GM19238 (cell line): ENCODE measurements around the gene DAPK2.
"Not testable (repeated sequence)": the region's sequence is repeated elsewhere in the genome, so short reads cannot be mapped to it uniquely, and the experiment has no call there.

Source experiments
- DNase-seq: peaks from one replicate; pipeline ENCODE4 v3.0.0; 2011; ENCODE audit warnings: low spot score; ENCODE audit not compliant: insufficient read length

DAPK2 gene

DNA sequence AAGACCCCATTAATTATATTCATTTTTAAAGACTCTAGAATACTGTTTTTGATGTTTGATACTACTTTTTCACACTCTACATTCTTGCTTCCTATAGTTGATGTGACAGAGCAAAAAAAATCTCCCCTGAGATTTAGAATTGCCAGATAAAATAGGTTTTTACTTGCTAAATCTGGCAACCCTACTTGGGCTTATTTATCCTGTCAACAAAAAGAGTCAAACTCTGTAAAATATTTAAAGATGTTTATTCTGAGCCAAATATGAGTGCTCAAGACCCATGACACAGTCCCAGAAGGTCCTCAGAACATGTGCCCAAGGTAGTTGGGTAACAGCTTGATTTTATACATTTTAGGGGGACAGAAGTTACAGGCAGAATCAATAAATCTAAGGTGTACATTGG, 72.3 kb downstream of the DAPK2 start:
- DNase-seq = no peak

DNA sequence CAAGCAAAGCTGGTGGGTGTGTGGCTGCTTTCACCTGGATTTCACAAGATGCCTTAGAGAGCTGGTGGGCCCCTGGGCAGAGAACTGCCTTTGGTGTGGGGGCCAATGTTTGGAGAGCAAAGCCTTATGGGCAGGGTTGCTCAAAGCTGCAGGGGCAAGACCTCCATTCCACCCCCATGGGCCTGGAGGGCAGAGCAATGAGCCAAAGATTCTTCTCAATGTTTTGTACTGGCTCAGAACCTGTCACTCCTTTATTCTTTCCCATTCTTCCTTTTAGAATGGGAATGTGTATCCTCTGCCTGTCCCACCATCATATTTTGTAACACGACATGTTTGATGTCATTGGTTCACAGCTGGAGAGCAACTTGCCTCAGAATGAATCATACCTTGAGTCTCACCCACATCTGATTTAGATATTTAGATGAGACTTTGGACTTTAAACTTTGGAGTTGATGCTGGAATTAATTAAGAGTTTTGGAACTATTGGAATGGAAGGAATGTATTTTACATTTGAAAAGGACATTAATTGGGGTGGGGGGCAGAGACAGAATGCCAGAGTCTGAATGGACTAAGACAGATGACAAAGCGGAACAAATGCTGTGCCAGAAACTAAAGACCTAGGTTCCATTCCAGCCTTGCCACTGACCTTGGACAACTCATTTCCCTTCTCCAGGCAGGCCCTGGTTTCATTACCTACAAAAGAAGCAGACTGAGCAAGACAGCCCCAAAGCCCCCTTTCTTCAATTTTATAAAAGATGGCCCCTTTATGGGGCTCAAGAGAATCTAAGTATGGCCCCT, 72.9 kb downstream of the DAPK2 start:
- DNase-seq = no peak

DNA sequence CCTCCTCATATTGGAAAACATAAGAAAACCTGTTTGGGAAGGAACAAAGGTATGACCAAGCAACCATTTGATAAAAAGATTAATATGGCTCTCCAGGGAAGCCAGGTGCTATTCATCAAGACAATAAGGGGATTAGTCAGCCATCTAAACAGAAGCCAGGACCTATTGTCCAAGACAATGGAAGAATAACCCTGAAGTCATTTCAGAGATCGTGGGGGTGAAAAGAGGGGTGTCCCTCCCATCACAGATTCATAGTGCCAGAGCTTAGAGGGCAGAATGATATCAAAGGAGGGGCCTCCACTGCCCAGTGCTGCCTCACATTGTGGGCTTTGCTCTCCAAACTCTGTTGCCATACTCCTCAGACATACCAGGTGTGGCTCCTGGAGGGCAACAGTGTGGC, 73.5 kb downstream of the DAPK2 start:
- no peak for DNase-seq

- DNase-seq = no peak
These were observed 74.4 kb downstream of the DAPK2 start for GRCh38 chr15:63971904-63972303.

GRCh38 chr15:63971427-63971805, 74.9 kb downstream of the DAPK2 start:
- DNase-seq = no peak

- DNase-seq = peak; percentile 54
These were observed 75.5 kb downstream of the DAPK2 start for GRCh38 chr15:63970621-63971426.

- DNase-seq = no peak
These were observed 76.4 kb downstream of the DAPK2 start for GRCh38 chr15:63969652-63970421.

DNA sequence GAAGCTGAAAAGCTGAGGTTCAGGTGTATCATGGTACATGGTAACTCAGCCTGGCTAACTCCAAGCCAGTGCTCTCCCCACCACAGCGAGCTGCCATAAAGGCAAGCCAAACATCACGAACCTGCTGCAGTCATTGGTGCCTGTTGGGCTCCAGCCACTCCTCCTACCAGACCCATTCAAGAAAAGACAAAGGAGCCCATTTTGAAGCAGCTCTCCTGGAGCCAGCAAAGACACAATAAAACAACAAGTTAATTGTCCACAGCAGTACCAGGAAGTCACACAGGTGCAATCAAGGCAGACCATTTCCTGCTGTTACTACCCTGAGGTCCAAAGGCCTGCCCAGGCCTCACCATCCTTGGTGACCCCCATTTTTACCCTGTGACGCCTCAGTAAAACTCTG, 77.6 kb downstream of the DAPK2 start:
- no peak for DNase-seq

GRCh38 chr15:63968122-63968524, 78.2 kb downstream of the DAPK2 start:
- DNase-seq = no peak

- DNase-seq = no peak
These were observed 78.7 kb downstream of the DAPK2 start for GRCh38 chr15:63967616-63968015.

DNA sequence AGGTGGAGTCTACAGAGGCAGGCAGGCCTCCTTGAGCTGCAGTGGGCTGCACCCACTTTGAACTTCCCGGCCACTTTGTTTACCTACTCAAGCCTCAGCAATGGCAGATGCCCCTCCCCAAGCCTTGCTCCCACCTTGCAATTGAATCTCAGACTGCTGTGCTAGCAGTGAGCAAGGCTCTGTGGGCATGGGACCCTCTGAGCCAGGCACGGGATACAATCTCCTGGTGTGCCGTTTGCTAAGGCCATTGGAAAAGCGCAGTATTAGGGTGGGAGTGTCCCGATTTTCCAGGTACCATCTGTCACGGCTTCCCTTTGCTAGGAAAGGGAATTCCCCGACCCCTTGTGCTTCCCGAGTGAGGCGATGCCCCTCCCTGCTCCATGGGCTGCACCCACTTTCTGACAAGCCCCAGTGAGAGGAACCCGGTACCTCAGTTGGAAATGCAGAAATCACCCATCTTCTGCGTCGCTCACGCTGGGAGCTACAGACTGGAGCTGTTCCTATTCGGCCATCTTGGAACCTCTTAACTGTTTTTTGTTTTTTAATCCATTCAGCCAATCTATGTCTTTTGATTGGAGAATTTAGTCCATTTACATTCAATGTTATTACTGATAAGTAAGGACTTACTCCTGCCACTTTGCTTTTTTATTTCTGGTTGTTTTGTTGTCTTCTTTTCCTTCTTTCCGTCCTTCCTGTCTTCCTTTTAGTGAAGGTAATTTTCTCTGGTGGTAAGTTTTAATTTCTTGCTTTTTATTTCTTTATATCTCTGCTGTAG, 83.2 kb downstream of the DAPK2 start:
- not testable (repeated sequence) for DNase-seq

GRCh38 chr15:63953524-63953923, 92.8 kb downstream of the DAPK2 start:
- DNase-seq = no peak

- no peak for DNase-seq
These were observed 95.3 kb downstream of the DAPK2 start for GRCh38 chr15:63950911-63951481.

DNA sequence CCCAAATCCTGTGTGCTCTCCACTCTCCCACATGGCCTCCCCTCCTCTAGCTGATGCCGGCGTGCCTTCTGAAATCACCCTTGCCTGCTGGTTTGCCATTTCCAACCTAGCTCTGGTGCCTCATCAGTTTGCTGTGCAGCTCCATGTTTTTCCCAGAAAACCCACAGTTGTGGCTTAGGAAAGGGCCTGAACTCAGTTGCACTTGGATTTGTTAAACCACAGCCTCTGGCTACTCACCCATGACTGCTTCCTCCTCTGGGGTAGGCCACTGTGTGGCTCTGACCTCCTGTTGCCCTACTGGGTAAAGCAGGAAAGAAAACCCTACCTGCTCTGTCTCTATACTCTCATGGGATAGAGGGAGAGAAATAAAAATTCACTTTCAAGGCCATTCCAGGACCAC, 97.3 kb downstream of the DAPK2 start:
- DNase-seq = no peak

- no peak for DNase-seq
These were observed 97.8 kb downstream of the DAPK2 start for GRCh38 chr15:63948436-63948835.

- DNase-seq = no peak
These were observed 99.1 kb downstream of the DAPK2 start for GRCh38 chr15:63947228-63947627.

- no peak for DNase-seq
These were observed 99.7 kb downstream of the DAPK2 start for GRCh38 chr15:63946524-63947065.

GRCh38 chr15:63945838-63946298, 100.4 kb downstream of the DAPK2 start:
- DNase-seq = no peak

DNA sequence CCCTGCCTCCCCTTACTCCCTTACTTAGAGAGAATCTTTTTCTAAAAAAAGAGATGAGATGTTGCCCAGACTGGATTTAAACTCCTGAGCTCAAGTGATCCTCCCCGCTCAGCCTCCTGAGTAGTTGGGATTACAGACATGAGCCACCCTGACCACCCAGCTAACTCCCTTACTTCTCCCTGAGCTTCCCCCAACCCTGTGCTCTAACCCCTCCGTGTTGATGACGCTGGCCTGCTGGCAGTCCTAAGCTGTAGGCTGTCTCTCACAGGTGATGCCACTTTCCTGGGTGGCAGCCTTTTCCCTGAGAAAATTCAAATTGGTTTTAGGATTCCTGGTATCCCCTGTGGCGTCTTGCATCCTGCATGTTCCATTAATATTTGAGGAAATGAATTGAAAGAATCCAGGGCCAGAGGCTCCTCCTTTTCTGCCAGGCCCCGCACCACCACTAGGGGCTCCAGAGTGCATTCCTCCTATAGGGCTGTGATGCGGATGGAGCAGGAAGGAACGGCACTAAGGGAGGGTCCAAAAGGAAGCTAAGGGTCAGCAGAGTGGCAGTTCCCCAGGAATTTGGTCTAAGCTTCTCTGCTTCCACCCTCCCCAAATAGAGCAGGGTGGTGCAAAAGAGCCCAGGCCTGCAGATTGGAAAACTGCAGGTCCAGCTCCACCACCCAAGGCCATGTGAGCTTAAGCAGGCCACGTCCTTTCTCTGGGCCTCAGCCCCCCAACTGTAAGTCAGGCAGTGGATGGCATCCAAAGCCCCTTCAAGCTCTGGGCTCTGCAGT, 101.1 kb downstream of the DAPK2 start:
- peak; percentile 32 for DNase-seq

DNA sequence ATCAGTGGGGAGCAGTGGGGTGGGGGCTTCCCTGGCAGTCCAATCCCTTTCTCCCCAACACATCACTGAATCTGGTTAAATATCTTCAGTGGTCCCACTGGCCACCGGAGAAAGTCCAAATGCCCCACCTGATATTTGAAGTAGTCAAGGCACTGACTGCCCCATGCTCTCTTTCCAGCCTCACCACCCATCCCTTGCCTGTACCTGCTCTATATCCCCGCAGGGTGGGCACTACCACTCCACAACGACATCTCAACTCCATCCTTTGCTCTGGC, 101.7 kb downstream of the DAPK2 start:
- DNase-seq = no peak
